GM19468 (cell line): ENCODE measurements around the gene ADCY2.

Experiments used
- ATAC-seq: cut with Tn5 transposase; IDR thresholded peaks from one replicate; pipeline ENCODE4 v1.9.1; 2021; ENCODE audit warnings: mild to moderate bottlenecking, moderate library complexity, moderate number of reproducible peaks; ENCODE audit not compliant: unreplicated experiment; ENCODE audit errors: extremely low read depth

Gene ADCY2

DNA sequence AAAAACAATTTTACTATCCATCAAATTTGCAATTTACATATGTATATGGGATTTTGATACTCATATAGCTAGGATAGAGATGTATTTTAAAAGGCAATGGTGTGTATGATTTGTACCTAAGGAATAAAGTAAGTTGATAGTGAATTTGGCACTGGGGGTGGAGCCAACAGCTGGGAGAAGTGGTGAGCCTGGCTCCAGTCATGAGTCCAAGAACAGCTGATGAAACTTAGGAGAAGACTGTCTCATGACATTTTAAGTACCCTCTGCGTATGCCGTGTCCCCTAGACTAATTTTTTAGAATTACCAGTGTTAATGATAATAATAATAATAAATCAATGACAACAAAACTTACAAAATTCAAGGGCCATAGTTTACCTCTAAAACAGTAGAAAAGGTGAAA lies 181.4 kb downstream of the ADCY2 start:
- no peak for ATAC-seq

DNA sequence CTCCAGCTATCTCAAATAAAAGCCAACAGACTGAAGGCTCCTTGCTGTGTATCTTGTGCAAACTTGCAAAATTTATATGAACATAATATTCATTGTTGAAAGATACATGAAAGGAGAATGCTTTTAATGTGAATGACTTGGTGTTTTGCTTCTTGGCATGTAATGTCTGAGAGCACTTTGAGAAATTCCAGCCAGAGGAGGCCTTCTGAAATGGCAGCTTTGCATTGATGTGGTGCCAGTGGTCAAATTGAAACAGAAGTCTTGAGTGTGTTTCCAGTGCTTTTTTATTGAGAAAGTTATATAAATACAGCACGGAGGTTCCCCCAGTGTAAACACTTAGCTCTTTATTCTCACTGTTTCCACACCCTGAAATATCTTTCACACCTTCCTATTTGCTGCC lies 182.1 kb downstream of the ADCY2 start:
- ATAC-seq, result no peak

GRCh38 chr5:7584749-7585148 lies 188.8 kb downstream of the ADCY2 start:
- no peak for ATAC-seq

DNA sequence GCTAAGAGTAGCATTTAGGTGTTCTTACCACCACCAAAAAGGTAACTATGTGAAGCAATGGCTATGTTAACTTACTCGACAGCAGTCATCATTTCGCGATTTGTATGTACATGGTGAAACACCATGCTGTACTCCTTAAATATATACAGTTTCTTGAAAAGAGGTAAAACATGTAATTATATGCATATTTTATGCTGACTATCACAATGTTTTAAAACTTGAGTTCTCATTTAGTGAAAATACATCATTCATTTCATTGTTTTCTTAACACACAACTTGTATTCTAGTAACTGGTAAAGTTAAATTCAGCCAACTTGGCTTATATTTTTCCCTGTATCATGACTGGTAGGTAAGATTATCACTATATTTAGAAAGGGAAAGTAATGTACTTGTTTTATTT lies 189.9 kb downstream of the ADCY2 start:
- no peak for ATAC-seq

DNA sequence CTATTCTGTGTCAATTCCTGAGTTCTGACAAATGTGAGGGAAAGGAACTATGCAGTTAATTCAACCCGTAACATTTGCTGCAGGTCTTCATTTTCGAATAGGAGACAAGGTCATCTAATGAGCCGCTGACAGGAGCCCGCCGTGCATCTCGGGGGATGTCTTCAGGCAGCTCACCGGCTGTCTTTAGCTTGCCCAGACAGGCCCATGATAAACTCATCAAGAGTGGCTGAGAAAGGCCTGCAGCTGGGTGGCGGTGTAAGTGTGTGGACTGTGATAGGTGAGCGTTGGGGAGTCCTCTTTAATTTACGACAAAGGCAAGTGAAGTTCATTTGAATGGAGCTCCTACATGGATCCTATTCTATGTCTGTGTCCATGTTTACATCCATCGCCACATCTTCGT lies 190.5 kb downstream of the ADCY2 start:
- no peak for ATAC-seq

GRCh38 chr5:7589800-7590199 lies 193.9 kb downstream of the ADCY2 start:
- ATAC-seq, result no peak

- no peak for ATAC-seq
These were observed 197.0 kb downstream of the ADCY2 start for GRCh38 chr5:7592910-7593309.

GRCh38 chr5:7597059-7597642 lies 201.2 kb downstream of the ADCY2 start:
- ATAC-seq, result no peak

GRCh38 chr5:7606840-7607465 lies 211.0 kb downstream of the ADCY2 start:
- no peak for ATAC-seq

- no peak for ATAC-seq
These were observed 212.8 kb downstream of the ADCY2 start for GRCh38 chr5:7608772-7609171.

DNA sequence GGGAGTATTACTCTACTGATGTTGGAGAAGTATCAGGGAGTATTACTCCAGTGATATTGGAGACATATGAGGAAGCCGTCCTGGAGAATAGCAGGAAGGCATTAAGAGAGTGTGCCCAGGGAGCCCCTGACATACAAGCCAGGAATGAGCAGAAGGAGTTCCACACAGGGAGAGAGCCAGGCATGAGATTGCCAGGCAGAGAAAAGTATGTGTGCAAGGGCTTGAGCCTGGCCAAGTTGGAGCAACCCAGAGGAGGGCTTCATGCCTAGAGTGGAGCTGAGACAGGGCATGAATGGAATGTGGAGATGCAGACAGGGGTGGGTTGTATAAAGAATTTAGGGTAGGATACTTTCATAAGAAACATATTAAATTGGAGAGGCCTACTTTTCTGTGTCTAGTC lies 213.8 kb downstream of the ADCY2 start:
- no peak for ATAC-seq

DNA sequence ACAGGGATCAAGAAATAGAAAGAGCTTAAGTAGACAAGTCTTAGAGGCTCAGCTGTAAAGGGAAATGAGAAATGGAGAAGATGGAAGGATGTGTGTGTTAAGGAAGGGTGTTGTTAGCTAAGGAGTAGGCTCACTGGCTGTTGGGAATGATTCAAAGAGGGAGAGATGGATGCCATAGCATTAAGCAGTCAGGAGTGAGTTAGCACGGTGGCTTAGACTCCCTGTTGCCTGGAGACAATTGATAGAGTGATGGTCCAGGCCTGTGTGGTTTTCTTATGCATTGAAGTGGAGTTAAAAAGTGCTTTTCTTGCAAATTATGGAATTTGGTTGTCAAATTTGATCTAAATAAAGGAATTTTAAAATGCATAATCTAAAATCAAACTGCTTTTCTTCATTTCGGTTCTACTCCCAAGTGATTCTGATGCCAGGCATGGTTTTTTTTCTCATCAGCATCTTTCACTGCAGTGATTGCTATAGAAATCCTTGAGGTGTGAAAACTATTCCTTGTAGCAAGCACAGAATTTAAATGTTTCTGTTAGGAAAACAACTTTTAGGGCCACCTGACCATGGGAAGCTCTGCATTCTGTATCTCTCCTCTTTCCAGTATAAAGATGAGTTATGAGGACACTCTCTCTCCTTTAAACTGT lies 214.7 kb downstream of the ADCY2 start:
- ATAC-seq, result no peak

GRCh38 chr5:7611518-7611917 lies 215.6 kb downstream of the ADCY2 start:
- no peak for ATAC-seq

DNA sequence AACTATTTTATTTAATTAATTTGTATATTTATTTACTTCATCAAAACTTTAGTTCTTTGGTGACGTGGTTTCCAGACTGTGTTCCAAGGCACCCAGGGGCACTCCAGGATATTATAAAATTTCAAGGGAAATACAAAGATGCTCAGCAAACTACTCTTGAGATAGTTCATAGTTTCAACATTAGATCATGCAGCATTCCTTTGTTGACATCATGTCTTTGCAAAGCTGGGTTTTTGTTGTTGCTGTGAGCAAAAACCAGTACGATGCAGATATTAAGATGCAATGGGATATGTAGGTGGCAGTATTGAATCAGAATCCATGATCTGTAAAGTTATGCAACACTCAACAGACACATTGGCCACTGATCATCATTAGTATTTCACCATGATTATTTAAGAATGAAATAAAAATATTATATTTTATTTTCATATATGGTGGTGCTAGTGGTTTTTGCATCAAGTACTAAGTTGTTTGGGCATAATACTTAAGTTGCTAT lies 219.7 kb downstream of the ADCY2 start:
- ATAC-seq, result no peak

GRCh38 chr5:7616897-7617296 lies 221.0 kb downstream of the ADCY2 start:
- no peak for ATAC-seq

DNA sequence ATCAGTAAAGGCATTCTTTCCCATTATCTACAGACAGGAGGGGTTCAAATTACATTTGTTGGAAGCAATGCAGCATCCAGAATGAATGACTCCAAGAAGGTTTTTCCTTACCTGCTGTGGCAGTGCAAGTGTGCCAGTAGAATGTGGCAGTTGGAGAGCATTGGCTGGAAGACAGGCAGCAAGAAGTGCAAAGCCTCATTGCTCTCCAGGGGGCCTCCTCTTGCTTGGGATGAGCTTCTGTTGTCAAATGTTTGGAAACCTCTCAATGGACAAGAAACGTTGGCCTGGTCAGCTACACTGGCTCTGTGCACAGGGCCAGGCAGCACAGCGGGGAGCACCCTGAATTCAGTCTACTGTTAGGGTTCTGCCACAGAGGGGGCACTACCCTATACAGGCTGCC lies 226.6 kb downstream of the ADCY2 start:
- ATAC-seq, result no peak

DNA sequence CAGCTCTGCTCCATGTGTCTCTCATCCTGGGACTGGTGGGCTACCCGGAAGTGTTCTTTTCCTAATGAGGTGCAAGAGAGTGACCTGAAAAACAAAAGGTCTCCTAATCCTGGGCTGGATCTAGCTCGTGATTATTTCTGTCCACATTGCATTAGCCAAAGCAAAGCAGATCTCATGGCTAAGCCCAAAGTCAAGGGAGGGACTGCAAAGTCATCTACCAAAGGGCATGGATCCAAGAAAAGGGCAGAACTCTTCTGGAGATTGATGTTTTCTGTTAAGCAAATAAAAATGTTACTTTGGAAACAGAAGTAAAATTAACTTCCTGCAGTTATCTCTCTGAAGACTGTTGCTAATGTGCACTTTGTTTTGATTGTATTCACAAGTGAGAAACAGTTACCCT lies 229.8 kb downstream of the ADCY2 start:
- no peak for ATAC-seq

GRCh38 chr5:7628248-7628647 lies 232.3 kb downstream of the ADCY2 start:
- no peak for ATAC-seq

GRCh38 chr5:7628820-7629219 lies 232.9 kb downstream of the ADCY2 start:
- ATAC-seq, result no peak

GRCh38 chr5:7629561-7629960 lies 233.6 kb downstream of the ADCY2 start:
- ATAC-seq, result no peak

- no peak for ATAC-seq
These were observed 238.9 kb downstream of the ADCY2 start for GRCh38 chr5:7634837-7635236.

DNA sequence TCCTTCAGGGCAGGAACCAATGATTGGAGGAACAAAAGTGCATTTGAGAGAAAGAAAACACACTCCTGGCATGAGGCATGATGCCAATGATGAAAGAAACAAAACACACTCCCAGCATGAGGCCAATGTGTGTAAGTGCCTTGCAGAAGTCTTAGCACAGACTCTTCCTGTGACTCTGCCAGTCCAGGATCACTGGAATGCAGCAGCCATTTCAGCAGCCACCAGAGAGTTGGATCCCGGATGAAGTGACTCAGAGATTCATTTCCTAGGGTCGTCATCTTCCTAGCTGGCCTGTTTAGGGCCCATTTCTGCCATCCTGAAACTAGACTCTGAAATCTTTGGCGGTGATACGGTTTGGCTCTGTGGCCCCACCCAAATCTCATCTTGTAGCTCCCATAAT lies 242.5 kb downstream of the ADCY2 start:
- no peak for ATAC-seq
